Frontal cortex (tissue), 4 donors: ENCODE data around the gene PEPD. TPM values are rescaled to one million over a fixed set of nuclear protein-coding genes. Genes with fewer than 3 reads are reported as not detected.

Experiments used
- DNase-seq, 2 donors: peaks; one replicate each; pipeline ENCODE4 v3.0.0; 2012; ENCODE audit warnings: low spot score in 2 of 2
- FAIRE-seq: peaks from 2 replicates; lab custom pipeline; 2012; peaks lifted over from hg19 to GRCh38; lab: Jason Lieb, UNC
- total RNA-seq: library from RNA; depleted of rRNA; stranded (reverse); fragments of >200 nt; gene quantifications from one replicate; pipeline ENCODE4 v1.2.3, GENCODE V29; 2014
- donor health status: control.
- donor health status: control.
- donor health status: control.

PEPD gene
- total RNA-seq, 1 donor from 2014 or later, result 28.1 TPM

DNA sequence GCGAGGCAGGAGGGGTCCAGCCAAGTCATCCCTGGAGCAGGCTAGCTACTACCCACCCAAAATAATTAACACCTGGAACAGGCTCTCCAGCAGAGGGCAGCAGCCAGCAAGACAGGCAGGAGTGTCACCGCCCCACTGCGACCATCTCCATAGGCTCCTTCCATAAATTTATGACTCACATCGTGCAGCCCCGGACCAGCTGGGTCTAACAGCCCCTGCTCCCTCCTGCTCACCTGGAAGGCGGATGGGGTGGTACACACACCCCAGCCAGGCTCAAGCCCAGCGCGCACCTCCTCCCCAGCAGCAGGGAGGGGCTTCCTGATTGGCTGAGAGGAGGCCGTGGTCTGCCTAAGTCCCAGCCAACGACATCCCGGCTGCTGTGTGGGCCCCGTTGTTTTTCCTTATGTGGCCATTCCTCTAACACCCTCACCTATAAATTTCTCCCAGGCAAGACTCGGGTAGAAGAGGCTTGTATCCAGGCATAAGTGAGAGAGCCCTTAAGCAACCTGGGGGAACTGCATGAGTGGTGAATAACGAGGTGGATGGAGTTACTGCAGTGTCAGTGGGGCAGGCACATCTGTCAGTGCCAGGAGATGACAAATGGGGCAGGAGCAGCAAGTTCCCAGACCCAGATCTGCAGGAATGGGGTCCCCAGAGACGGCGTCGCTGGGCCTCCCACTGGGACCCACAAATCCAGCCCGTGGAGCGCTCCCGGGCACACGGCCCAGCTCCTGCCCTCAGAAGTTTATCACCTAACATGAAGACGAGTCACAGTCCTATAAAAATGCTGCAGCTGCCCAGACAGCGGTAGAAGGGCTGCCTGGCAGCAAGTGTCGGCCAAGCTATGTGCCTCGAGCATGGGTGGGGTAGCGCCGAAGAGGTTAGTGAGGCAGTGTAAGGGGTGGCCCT, 105.0 kb downstream of the PEPD start:
- peak in 1 of 2 donors; percentile 71 for DNase-seq
- FAIRE-seq, result no peak

DNA sequence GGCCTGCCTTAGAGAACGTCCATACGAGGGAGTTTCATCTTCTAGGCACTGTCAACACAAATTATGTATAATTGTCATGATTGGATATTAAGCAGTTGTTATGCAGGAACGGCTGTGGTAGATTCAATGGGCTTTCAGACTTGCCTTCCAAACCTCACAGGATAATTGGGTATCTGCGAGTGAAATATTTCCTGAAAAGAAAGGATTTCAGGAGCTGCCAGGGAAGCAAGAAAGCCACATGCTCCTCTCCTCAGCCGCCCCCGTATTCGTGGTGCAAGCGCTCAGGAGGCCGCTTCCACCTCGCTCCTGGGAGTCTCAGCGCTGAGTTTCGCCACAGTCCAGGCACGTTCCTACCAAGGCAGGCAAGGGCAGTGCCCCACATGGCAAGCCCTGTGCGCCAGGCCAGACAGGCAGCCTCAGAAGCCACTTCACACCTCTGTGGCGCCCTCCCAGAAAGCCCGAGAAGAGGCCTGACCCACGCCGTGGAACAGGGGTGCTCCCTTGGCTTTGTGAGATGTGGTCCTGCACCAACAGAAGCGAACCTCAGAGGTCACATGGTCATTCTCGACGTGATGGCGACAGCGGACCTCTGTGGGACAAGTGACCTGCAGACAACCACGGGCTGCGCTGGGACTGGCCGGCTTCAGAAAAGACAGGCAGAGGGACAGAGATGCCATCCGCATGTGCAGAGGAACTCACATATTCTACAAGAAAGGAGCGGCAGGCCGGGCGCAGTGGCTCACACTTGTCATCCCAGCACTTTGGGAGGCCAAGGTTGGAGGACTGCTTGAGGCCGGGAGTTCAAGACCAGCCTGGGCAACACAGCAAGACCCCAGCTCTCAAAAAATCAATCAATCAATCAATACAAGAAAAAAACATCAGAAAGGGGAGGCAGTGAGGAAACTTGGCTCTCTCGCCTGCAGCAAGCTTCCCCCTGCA, 106.7 kb downstream of the PEPD start:
- DNase-seq (no peak), FAIRE-seq (no peak)

DNA sequence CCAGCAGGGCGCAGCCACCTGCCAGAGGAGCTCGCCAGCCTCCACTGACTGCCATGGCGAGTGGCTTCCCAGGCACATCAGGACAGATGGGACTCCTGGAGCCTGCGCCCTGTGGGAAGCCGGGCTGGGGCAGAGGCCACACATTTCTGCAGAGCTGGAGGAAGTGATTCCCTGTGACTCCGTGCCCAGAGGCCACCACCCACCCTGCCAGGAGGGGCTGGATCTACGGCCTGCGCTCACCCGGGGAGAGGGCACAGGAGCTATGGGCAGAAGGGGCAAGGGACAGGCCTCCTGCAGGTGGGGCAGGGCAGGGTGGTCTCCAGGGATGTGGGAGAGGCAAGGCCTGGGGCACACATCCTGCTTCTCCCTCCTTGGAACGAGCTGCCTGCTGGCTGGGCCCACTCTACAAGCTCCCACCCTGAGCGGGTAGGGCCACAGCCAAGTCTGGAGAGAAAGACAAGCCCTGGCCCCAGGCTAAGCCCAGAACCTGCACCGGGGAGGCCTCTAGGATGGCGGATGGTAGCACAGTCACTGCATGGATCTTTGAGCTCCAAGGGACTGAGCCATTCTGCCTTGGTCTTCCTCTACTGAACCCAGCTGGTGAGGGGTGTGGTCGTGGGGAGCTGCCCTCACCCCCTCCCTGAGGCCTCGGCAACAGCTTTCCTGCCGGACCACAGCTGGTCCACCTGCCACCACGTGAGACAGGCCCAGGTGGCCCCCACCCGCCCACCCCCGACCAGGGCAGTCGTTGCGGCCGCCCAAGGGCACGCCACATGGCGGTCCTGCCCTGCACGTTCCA, 107.5 kb downstream of the PEPD start:
- FAIRE-seq, result no peak
- no peak for DNase-seq

DNA sequence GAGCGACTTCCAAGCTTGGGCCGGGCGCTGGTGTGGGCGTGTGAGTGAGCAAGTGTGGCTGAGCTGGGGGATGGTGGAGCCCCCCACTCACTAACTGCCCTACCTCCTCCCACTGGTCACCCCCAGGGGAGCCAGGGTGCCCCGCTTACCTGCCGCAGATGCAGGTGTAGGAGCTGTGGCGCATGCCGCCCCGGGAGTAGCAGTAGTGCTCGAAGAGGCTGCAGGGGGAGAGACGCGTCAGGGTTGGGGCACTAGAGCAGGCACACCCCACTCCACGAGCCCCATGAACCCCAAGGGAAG, 108.2 kb downstream of the PEPD start:
- FAIRE-seq, result no peak
- no peak for DNase-seq

DNA sequence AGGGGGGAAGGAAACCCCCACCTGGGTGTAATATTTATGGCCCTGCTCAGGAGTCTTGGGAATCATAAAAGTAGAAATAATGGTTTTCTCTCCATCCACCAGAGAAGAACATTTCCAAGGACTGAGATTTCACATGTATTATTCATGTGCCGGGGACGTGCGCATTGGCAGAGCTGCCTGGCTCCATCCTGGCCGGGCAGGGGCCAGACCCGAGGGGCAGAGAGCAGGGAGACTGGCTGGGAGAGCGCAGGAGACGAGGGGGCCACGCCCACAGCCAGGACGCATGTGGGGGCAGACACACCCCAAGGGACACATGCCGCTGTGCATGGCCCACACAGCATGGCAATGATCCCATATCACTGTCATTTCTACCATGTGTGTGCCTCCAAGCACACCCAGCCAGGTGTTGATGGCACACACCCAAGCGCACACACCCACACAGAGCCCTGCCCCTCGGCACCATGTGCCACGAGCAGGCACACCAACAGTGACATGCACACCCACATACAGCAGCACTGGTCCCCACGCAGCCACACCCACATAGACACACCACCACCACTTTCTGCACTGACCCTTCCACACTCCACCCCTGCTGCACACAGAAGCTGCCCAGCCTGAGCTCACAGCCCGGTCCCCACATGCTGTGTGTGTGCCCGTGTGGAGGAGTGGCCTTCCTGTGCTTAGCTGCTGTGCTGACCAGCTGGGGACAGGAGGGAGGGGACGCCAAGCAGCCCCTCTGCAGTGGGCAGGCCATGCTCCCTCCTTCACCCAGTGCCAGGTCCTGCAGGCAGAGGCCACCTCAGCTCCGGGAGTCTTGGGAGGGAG, 108.8 kb downstream of the PEPD start:
- DNase-seq (no peak), FAIRE-seq (no peak)

DNA sequence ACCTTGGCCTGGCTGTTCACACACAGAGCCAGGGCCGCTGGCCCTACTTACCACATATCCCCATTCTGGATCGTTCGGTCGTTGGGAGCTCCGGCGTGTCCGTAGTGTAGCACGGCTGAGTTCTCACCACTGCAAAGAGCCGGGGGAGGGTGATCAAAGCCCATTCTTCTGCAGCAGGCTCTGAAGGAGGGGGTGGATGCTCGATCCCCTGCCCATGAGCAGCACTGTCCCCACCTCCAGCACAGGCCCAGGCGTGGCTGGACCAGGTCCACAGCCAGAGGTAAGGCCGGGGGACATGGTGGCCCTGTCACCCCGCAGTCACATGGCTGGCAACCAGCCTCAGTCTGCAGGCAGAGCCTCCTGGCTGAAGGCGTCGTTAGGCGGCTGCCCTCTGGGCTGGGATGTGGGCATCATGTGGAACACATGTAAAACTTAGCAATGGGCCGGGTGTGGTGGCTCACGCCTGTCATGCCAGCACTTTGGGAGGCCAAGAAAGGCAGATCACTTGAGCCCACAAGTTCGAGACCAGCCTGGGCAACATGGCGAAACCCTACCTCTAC, 109.9 kb downstream of the PEPD start:
- no peak for FAIRE-seq
- no peak for DNase-seq

DNA sequence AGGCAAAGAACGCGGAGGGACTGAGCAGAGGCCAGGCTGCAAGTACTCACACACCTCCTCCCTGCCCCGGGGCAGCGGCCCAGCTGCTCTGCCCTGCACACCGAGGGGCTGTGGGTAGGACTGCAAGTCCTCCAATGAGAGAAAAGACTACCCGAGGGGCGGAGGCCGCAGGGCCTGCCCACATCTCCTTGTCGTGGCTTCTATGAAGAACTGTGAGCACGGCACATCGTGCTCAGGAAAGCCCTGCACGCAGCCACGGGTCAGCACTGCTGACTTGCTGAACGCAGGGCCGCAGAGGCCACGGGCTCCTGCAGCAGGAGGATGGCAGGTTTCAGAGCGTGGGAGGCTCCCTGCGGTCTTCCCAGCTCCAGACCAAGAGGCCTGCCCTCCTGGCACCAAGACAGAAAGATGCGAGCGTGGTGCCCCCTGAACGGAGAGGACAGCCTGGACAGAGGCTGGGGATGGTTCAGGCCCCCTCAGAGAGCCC, 110.6 kb downstream of the PEPD start:
- DNase-seq (no peak), FAIRE-seq (no peak)

DNA sequence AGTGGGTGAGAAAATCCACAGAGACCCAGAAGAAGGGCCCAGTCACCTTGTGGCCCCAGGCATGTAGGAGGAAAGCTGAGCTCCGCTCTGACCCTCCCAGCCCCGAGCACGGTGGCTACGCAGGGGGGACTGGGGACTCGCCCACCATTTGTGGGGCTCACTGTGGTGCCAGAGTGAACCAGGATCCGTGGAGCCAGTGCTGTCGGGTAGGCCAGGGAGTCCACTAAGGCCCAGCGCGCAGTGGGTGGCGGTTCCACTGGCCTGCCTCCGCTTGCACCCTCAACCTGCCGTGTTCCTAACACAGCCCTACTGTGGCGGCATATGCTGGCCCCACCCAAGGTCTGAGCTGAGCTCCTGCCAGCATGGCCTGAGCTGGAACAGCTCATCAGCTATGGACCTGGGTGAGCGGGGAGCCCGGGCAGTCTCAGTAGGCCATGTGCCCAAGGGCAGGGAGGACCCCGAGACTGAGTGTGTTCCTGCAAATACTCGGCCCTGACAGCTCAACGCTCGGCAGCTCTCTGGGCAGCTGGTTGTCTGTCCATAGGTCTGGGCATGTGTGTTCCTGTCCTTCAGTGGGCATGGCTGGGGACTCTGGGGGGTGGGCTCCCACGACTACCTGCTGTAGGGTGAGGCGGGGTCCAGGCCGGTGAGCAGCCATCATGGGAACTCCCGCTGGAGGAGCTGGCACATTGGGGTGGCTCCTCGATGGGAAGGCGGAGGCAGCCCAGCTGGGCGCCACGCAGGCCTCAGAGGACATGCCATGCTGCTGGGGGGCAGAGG, 111.5 kb downstream of the PEPD start:
- no peak for FAIRE-seq

DNA sequence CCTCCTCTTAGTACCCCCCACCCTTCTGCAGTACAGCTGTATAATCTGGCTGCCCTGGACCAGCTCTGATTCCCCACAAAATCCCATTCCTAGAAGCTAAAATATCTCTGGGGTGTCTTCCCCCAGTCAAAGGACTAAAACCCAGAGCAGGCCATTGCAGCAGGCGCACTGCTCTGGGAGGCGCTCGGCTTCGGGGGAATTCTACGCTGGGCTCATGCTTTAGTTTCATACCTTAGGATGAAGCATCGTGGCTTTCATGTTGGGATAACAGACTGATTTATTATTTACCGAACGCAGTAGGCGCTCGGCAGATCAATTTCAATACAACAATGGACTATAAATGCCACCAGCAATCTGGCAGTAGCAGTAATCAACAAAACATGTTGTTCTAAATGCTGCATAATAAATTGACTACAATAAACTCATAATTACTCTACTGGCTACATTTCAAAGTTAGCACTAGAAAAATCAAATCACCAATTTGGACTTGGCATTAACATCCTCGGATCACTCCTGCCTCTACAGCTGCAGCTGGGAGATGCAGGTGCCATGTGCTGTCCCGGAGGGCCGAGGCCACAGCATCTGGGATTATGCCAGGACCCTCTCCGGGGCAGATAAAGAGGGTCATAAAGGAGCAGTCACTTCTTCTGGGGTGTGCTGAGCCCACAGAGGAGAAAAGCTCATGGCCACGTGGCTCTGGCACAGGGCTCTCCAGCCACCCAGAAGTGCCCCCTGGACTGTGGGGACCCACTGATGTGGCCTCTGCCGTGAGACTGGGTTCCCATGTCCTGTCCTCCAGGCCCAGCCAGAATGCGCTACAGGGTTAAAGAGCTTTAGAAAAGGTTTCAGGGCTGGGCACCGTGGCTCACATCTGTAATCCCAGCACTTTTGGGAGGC, 112.8 kb downstream of the PEPD start:
- FAIRE-seq (no peak), DNase-seq (no peak)

More for the DNA sequence above, 111.5 kb downstream of the PEPD start:
- no peak for DNase-seq

DNA sequence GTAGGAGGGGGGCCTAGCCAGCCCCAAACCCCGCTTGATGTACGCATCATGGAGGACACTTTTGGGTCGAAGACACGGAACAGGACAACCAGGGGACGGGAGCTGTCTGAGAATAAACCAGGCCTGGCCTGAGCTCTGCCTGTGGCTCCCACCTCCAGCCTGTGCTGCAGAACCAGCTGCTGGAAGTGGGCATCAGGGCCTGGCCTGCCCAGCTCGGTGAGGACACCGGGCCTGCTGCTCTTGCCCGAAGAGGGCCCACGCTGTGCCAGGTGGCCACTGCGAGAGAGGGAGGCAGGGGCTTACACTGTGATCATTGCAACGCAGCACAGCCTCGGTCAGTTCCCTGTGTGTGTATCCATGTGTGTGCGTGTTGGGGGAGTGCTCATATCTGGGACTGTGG, 113.5 kb downstream of the PEPD start:
- FAIRE-seq (no peak), DNase-seq (no peak)

DNA sequence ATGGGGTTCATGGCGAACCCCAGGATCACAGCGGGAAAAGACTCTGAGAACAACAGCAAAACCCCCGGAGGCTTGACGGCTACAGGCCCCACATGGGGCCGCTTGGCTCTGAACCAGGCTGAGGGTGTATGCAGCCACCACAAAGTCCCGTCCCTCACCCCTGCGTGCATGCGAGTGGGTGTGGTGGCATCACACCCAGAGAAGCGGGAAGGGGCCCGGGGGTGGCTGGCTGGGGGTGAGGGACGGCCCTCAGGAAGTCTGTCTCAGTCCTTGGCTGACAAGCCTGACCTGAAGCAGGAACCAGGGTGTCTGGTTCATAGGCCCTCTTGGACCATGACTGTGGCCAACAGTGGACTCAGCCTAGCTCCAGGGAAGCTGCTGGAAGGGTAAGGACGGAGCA, 113.9 kb downstream of the PEPD start:
- FAIRE-seq (no peak), DNase-seq (no peak)

DNA sequence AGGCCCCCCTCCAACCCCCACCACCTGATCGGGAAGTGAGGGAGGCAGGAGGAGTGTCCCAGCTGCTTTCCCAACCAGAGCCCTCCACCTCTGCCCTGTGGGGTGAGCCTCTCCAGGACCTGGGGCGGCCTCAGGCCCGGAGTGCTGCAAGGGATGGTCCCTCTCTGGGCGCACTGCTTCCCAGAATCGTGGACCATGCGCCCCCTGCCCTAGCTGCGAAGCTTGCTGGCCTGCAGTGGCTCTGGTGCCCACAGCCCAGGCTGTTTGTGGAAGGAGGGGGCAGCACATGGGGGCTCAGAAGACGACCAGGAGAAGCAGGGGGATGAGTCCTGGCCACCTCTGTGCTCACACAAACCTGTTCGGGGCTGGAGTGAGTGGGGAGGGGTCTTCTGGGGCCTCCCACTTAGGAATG, 114.4 kb downstream of the PEPD start:
- DNase-seq, result no peak
- no peak for FAIRE-seq

DNA sequence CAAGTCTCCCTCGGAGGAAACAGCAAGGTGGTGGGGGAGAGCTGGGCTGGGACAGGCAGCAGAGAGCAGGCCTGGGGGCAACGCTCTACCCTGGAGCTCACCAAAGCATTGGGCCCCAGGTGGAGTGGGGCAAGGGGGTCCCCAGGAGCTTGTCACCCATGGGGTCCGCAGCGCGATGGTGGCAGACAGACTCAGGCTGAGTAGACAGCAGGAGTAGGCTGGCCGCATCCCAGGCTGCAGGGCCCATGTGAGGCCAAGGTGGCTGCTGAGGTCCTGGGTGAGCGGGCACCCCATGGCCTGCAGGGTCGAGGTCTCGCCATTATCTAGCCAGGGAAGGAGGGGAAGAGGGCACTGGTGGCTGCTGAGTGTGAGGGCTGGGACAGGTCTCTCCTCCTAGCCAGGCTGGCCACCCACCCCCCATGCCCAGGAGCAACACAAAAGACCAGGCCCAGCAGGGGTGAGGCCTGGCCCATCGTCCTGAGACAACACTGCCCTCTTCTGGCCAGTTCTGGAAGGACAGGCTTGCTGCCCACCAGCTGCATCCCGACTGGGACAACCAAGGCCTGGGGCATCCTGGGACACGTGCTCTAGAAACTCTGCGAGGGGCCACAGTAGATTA, 115.0 kb downstream of the PEPD start:
- FAIRE-seq (no peak), DNase-seq (peak; percentile 77 to 89)

DNA sequence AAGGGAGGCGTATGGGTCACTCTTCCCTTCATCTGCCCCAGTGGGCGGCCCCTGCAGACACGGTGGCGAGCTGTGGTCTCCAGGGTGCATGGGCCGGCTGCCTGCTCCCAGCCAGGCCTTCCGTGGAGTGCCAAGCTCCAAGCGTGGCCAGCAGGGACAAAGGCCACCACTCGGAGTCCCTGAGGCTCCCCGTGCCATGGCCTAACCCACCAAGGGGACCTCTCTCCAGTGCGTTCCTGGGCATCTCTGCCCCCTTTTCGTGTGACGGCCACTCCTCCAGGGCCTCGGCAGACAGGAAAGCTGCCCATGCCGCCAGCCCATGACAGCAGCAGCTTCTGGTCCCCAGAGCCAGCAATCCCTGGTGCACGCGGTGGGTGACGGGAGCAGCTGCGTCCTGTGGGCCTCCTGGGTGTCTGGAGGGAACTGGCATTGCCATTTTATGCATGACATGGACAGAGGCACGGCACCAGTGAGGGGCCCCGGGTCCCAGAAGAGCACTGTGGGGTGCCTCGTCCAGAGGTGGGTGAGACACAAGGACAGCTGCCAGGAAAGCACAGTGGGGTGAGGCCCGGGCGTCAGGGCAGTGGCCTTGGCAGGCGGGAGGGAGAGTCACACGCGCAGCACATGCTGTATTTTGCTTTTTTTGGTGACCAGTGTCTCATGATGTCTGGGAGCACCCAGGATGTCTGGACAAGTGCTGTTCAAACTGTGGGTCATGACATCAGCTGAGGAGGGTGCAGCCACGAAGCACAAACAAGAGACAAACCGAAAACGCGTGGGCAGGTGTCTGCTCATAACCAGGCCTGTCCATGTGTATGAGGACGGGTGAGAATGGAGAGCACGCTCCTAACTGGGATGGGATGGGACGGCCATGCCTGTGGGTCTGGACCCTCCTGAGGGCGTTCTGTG, 115.8 kb downstream of the PEPD start:
- peak in 1 of 2 donors; percentile 29 for DNase-seq
- no peak for FAIRE-seq

DNA sequence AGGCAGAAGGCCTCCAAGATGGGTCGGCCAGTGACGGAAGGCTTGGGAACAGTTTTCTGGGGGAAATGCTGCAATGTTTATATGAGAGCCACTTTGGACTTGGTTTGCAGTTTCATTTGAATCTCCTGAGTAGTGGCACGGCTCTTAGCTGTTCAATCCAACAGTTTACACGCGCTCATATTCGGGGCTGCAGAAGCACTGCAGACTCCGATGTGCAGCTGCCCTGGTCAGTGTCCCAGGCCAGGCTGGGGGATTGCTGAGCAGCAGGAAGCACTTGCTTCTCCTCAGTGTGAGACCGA, 116.4 kb downstream of the PEPD start:
- no peak for FAIRE-seq
- DNase-seq, result peak in 1 of 2 donors; percentile 17
